GM12874 (cell line): ENCODE measurements around the gene MACO1.

ENCODE experiments used
- TF ChIP-seq, protein P1 (sequence below): IDR thresholded peaks from 2 replicates; pipeline ENCODE4 v1.5.1; 2011; ENCODE audit warnings: low read depth, mild to moderate bottlenecking, control low read depth, low read length, moderate library complexity; ENCODE audit not compliant: insufficient read depth

Gene MACO1

GRCh38 chr1:25451908-25452307 lies 21.2 kb downstream of the MACO1 start:
- TF ChIP-seq, protein P1, sequence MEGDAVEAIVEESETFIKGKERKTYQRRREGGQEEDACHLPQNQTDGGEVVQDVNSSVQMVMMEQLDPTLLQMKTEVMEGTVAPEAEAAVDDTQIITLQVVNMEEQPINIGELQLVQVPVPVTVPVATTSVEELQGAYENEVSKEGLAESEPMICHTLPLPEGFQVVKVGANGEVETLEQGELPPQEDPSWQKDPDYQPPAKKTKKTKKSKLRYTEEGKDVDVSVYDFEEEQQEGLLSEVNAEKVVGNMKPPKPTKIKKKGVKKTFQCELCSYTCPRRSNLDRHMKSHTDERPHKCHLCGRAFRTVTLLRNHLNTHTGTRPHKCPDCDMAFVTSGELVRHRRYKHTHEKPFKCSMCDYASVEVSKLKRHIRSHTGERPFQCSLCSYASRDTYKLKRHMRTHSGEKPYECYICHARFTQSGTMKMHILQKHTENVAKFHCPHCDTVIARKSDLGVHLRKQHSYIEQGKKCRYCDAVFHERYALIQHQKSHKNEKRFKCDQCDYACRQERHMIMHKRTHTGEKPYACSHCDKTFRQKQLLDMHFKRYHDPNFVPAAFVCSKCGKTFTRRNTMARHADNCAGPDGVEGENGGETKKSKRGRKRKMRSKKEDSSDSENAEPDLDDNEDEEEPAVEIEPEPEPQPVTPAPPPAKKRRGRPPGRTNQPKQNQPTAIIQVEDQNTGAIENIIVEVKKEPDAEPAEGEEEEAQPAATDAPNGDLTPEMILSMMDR: no peak

DNA sequence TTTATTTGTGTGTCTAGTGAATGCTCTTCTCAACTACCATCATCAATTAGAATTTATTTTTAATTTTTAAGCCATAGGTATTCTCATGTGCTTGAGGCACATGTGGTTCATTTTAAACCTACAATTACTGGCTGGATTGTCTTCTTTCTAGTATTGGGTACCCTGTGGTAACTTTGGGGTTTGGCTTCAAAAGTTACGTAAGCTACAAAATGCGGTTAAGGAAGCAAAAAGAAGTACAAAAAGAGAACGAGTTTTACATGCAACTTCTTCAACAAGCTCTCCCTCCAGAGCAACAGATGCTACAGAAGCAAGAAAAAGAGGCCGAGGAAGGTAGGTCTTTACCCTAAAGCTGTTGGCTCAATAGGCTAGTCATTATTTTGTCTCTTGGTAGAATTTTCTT lies 25.8 kb downstream of the MACO1 start:
- TF ChIP-seq, protein P1: no peak

DNA sequence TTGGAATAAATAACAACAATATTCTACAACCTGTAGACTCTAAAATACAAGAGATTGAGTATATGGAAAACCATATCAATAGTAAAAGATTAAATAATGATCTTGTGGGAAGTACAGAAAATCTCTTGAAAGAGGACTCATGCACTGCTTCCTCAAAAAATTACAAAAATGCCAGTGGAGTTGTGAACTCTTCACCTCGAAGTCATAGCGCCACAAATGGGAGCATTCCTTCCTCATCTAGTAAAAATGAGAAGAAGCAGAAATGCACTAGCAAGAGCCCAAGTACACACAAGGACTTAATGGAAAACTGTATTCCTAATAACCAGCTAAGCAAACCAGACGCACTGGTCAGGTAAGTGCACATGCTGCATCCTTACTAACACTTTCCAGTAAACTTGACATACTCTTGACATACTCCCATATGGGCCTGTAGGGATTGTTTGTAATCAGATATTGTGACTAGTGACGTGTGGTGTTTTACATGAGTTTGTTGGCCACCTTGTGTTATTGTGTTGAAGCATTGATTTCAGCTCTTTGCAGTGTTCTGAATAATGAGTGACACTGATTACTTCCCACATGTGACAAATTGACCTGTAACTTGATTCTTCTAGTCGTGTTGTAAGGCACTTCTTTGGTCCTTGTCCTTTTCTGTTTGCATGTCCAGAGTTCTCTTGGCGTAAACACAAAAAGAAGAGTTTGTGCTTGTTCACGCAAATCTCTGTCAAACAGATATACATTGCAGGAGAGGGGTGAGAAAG lies 28.0 kb downstream of the MACO1 start:
- TF ChIP-seq, protein P1: no peak

DNA sequence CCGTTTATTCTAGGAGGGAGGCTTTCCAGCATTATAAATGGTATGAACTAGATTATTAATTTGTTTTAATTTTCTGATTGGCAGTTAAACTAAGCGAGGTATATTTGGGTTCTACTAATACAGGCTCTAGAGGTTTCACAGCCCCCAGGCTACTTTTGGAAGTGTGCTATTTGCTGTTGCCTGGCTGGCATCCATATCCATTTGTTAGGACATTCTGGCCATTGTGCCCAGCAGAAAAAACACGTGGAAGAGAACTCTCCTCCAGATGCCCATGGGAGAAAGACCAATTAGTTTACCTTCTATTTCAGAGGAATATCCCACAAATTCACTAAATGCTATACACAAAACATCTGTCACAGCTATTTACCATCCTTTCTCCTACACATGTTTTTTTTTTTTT lies 29.3 kb downstream of the MACO1 start:
- TF ChIP-seq, protein P1: no peak

GRCh38 chr1:25461849-25462248 lies 31.2 kb downstream of the MACO1 start:
- TF ChIP-seq, protein P1: no peak

GRCh38 chr1:25462732-25463131 lies 32.0 kb downstream of the MACO1 start:
- TF ChIP-seq, protein P1: no peak

DNA sequence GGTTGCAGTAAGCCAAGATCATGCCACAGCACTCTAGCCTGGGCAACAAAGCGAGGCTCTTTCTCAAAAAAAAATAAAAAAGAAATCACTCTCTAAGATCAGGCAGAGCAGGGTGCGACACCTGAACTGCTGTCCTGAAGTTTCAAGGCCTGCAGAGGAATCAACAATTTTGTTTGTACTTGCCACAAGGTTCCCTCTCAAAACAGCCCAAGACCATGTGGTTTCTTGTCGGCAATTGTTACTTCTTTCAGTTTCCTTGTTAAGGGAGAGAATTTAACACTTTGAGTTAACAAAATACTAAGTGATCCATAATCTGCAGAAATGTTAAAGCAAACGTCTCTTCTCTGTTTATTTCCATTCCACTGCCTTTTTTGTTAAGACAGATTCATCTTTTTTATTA lies 36.5 kb downstream of the MACO1 start:
- TF ChIP-seq, protein P1: no peak
